SK-N-MC (cell line): ENCODE data around the gene GAP43.

Source experiments
- EZH2 ChIP-seq: fragments of 200-600 bp; sonication (generic); IDR thresholded peaks from one replicate; pipeline ENCODE4 v1.6.1; 2017; ENCODE audit warnings: antibody characterized with exemption
- FOXP2 ChIP-seq: optimal IDR thresholded peaks from 2 replicates; pipeline ENCODE3; 2011; ENCODE audit warnings: mild to moderate bottlenecking, moderate library complexity; ENCODE audit not compliant: insufficient read depth; ENCODE audit errors: extremely low read length, control extremely low read depth
- POLR2AphosphoS5 ChIP-seq: IDR thresholded peaks from 2 replicates; pipeline ENCODE4 v1.6.1; 2012; ENCODE audit warnings: mild to moderate bottlenecking, low read depth, low read length, borderline replicate concordance

DNA sequence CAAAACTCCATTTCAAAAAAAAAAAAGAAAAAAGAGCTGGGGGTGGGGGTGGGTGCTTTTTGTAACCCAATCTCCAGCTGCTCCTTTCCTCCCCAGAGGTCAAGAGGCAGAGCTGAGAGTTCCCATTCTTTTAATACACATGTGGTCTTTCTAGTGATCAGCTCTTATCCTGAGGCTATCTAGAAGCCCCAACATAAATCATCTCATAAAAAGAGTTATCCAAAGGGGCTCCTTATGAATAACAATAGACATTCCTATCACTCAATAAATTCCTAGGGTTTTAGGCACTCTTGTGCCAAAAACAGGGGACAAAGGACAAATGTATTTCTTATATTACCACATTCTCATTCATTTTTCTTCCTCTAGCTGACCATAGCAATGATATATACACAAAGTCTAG is 25.1 kb upstream of the GAP43 start:
- no peak for TF ChIP-seq EZH2
- no peak for TF ChIP-seq POLR2AphosphoS5
- no peak for TF ChIP-seq FOXP2
